ENCODE data around the gene ATL1. TPM values are rescaled to one million over a fixed set of nuclear protein-coding genes. Genes with fewer than 3 reads are reported as not detected.
"Not testable (repeated sequence)": the region's sequence is repeated elsewhere in the genome, so short reads cannot be mapped to it uniquely, and the experiment has no call there.

ATL1 gene
- total RNA-seq, 2 experiments from 2014 or later = 1.5 TPM

- Mint-ChIP-seq H3K9me3 (no peaks in the 10 kb centered on the region), H3K4me3 (no peak overlapping the region), H3K36me3 (no peaks in the 10 kb centered on the region), H3K27ac (no peak overlapping the region), H3K27me3 (no peaks in the 10 kb centered on the region), H3K4me1 (no peaks in the 10 kb centered on the region)
- POLR2A ChIA-PET = no interaction called here
- DNase-seq (no peak), ATAC-seq (ENCODE audit: low read depth) (no peak)
Observed at GRCh38 chr14:50616275-50616674, 56.3 kb downstream of the ATL1 start.

GRCh38 chr14:50619569-50620141, 59.7 kb downstream of the ATL1 start:
- DNase-seq (no peak), ATAC-seq (ENCODE audit: low read depth) (peak; percentile 65)
- H3K4me1 Mint-ChIP-seq = no peaks in the 10 kb centered on the region
- no peak overlapping the region for H3K27ac Mint-ChIP-seq
- POLR2A ChIA-PET = no interaction called here
- H3K36me3 Mint-ChIP-seq = no peaks in the 10 kb centered on the region
- H3K27me3 Mint-ChIP-seq = no peaks in the 10 kb centered on the region
- H3K4me3 Mint-ChIP-seq = no peak overlapping the region
- no peaks in the 10 kb centered on the region for H3K9me3 Mint-ChIP-seq

- H3K9me3 Mint-ChIP-seq = no peaks in the 10 kb centered on the region
- no peak overlapping the region for H3K27ac Mint-ChIP-seq
- ATAC-seq (ENCODE audit: low read depth) (no peak), DNase-seq (no peak)
- no peaks in the 10 kb centered on the region for H3K36me3 Mint-ChIP-seq
- POLR2A ChIA-PET = no interaction called here
- H3K27me3 Mint-ChIP-seq = no peaks in the 10 kb centered on the region
- H3K4me1 Mint-ChIP-seq = no peaks in the 10 kb centered on the region
- H3K4me3 Mint-ChIP-seq = no peak overlapping the region
Observed at GRCh38 chr14:50620341-50620740, 60.4 kb downstream of the ATL1 start.

- POLR2A ChIA-PET = no interaction called here
- ATAC-seq (ENCODE audit: low read depth) = no peak
- no peak overlapping the region for H3K27ac Mint-ChIP-seq
- no peaks in the 10 kb centered on the region for H3K36me3 Mint-ChIP-seq
- H3K9me3 Mint-ChIP-seq = no peaks in the 10 kb centered on the region
- DNase-seq = no peak
- H3K27me3 Mint-ChIP-seq = no peaks in the 10 kb centered on the region
- H3K4me1 Mint-ChIP-seq = no peaks in the 10 kb centered on the region
- H3K4me3 Mint-ChIP-seq = no peak overlapping the region
Observed at GRCh38 chr14:50622978-50623377, 63.0 kb downstream of the ATL1 start.

- POLR2A ChIA-PET = no interaction called here
Observed at GRCh38 chr14:50624447-50624846, 64.5 kb downstream of the ATL1 start.

GRCh38 chr14:50624947-50625346, 65.0 kb downstream of the ATL1 start:
- H3K4me1 Mint-ChIP-seq; H3K27me3 Mint-ChIP-seq; POLR2A ChIA-PET; ATAC-seq (ENCODE audit: low read depth); DNase-seq; H3K27ac Mint-ChIP-seq; H3K36me3 Mint-ChIP-seq; H3K4me3 Mint-ChIP-seq; H3K9me3 Mint-ChIP-seq: not testable (repeated sequence)

More at GRCh38 chr14:50624447-50624846, 64.5 kb downstream of the ATL1 start:
- Mint-ChIP-seq H3K27me3 (no peaks in the 10 kb centered on the region), H3K36me3 (no peaks in the 10 kb centered on the region), H3K4me3 (no peak overlapping the region), H3K27ac (no peak overlapping the region), H3K4me1 (no peaks in the 10 kb centered on the region), H3K9me3 (no peaks in the 10 kb centered on the region)
- DNase-seq (no peak), ATAC-seq (ENCODE audit: low read depth) (no peak)

- ATAC-seq (ENCODE audit: low read depth) = no peak
- no peak overlapping the region for H3K27ac Mint-ChIP-seq
- H3K4me3 Mint-ChIP-seq = no peak overlapping the region
- H3K36me3 Mint-ChIP-seq = peaks cover 2% of the 10 kb centered on the region
- DNase-seq = no peak
- no peaks in the 10 kb centered on the region for H3K27me3 Mint-ChIP-seq
- no peaks in the 10 kb centered on the region for H3K9me3 Mint-ChIP-seq
- H3K4me1 Mint-ChIP-seq = no peaks in the 10 kb centered on the region
- POLR2A ChIA-PET = no interaction called here
Observed at GRCh38 chr14:50631408-50631821, 71.5 kb downstream of the ATL1 start.

- ATAC-seq (ENCODE audit: low read depth) (no peak), DNase-seq (no peak)
- H3K36me3 Mint-ChIP-seq = peaks cover 2% of the 10 kb centered on the region
- no peaks in the 10 kb centered on the region for H3K4me1 Mint-ChIP-seq
- no peaks in the 10 kb centered on the region for H3K9me3 Mint-ChIP-seq
- no peaks in the 10 kb centered on the region for H3K27me3 Mint-ChIP-seq
- POLR2A ChIA-PET = no interaction called here
- H3K4me3 Mint-ChIP-seq = no peak overlapping the region
- H3K27ac Mint-ChIP-seq = no peak overlapping the region
Observed at GRCh38 chr14:50633954-50634353, 74.0 kb downstream of the ATL1 start.

GRCh38 chr14:50635141-50635540, 75.2 kb downstream of the ATL1 start:
- no peak for DNase-seq
- no peak for ATAC-seq (ENCODE audit: low read depth)
- H3K4me3 Mint-ChIP-seq = no peak overlapping the region
- no peaks in the 10 kb centered on the region for H3K9me3 Mint-ChIP-seq
- POLR2A ChIA-PET = no interaction called here
- H3K27ac Mint-ChIP-seq = no peak overlapping the region
- H3K4me1 Mint-ChIP-seq = no peaks in the 10 kb centered on the region
- H3K27me3 Mint-ChIP-seq = no peaks in the 10 kb centered on the region
- H3K36me3 Mint-ChIP-seq = peaks cover 2% of the 10 kb centered on the region

GRCh38 chr14:50647282-50647681, 87.3 kb downstream of the ATL1 start:
- H3K9me3 Mint-ChIP-seq = no peaks in the 10 kb centered on the region
- H3K4me1 Mint-ChIP-seq = no peaks in the 10 kb centered on the region
- no peak overlapping the region for H3K27ac Mint-ChIP-seq
- POLR2A ChIA-PET = no interaction called here
- ATAC-seq (ENCODE audit: low read depth) = no peak
- peaks cover 4% of the 10 kb centered on the region for H3K36me3 Mint-ChIP-seq
- no peak overlapping the region for H3K4me3 Mint-ChIP-seq
- DNase-seq = no peak
- H3K27me3 Mint-ChIP-seq = no peaks in the 10 kb centered on the region

- ATAC-seq (ENCODE audit: low read depth) (no peak), DNase-seq (no peak)
- H3K4me3 Mint-ChIP-seq = no peak overlapping the region
- no peaks in the 10 kb centered on the region for H3K27me3 Mint-ChIP-seq
- H3K4me1 Mint-ChIP-seq = no peaks in the 10 kb centered on the region
- no peak overlapping the region for H3K27ac Mint-ChIP-seq
- peaks cover 4% of the 10 kb centered on the region for H3K36me3 Mint-ChIP-seq
- POLR2A ChIA-PET = no interaction called here
- no peaks in the 10 kb centered on the region for H3K9me3 Mint-ChIP-seq
Observed at GRCh38 chr14:50647753-50648152, 87.8 kb downstream of the ATL1 start.

GRCh38 chr14:50649691-50650090, 89.7 kb downstream of the ATL1 start:
- H3K4me1 Mint-ChIP-seq = no peaks in the 10 kb centered on the region
- H3K36me3 Mint-ChIP-seq = peaks cover 2% of the 10 kb centered on the region
- H3K4me3 Mint-ChIP-seq = no peak overlapping the region
- no peaks in the 10 kb centered on the region for H3K27me3 Mint-ChIP-seq
- no peaks in the 10 kb centered on the region for H3K9me3 Mint-ChIP-seq
- ATAC-seq (ENCODE audit: low read depth) = no peak
- DNase-seq = no peak
- no peak overlapping the region for H3K27ac Mint-ChIP-seq
- POLR2A ChIA-PET = no interaction called here

- Mint-ChIP-seq H3K27ac (no peak overlapping the region), H3K9me3 (no peaks in the 10 kb centered on the region), H3K36me3 (peaks cover 5% of the 10 kb centered on the region), H3K4me3 (no peak overlapping the region), H3K4me1 (no peaks in the 10 kb centered on the region), H3K27me3 (no peaks in the 10 kb centered on the region)
- no peak for DNase-seq
- POLR2A ChIA-PET = interaction anchor here (0.7 kb wide), 1 partner anchor 213 kb away, joined by 4 read pairs; no protein-coding TSS in a partner anchor
- no peak for ATAC-seq (ENCODE audit: low read depth)
Observed at GRCh38 chr14:50656776-50657175, 96.8 kb downstream of the ATL1 start.

- ATAC-seq (ENCODE audit: low read depth) (no peak), DNase-seq (no peak)
- Mint-ChIP-seq H3K9me3 (no peaks in the 10 kb centered on the region), H3K27ac (no peak overlapping the region), H3K27me3 (no peaks in the 10 kb centered on the region), H3K4me3 (no peak overlapping the region), H3K4me1 (no peaks in the 10 kb centered on the region), H3K36me3 (peaks cover 3% of the 10 kb centered on the region)
- POLR2A ChIA-PET = no interaction called here
Observed at GRCh38 chr14:50657753-50658152, 97.8 kb downstream of the ATL1 start.

GRCh38 chr14:50658203-50658602, 98.3 kb downstream of the ATL1 start:
- DNase-seq (no peak), ATAC-seq (ENCODE audit: low read depth) (no peak)
- Mint-ChIP-seq H3K36me3 (peaks cover 5% of the 10 kb centered on the region), H3K27me3 (no peaks in the 10 kb centered on the region), H3K4me3 (no peak overlapping the region), H3K9me3 (no peaks in the 10 kb centered on the region), H3K27ac (no peak overlapping the region), H3K4me1 (no peaks in the 10 kb centered on the region)
- POLR2A ChIA-PET = no interaction called here

All from activated naive CD8-positive, alpha-beta T cell treated with anti-CD3 and anti-CD28 coated beads, Interleukin-2, amount 10 ng/mL, durations not matched to agents 7 days and 5 days (primary cell).